Neural cell (in vitro differentiated cells): ENCODE results near the gene MRPS34. TPM values are rescaled to one million over a fixed set of nuclear protein-coding genes. Genes with fewer than 3 reads are reported as not detected.

ENCODE experiments used
- H2AFZ ChIP-seq: fragments of 200-600, 300-800 bp; sonication (generic), shearing (Covaris generic); 2 replicates; pipeline ENCODE4 v1.6.0; 2014; ENCODE audit warnings: low read depth, mild to moderate bottlenecking, antibody characterized with exemption, low read length, moderate library complexity
- H3F3A ChIP-seq: fragments of 200-600 bp; shearing (Covaris generic); 2 replicates; pipeline ENCODE4 v1.6.1; 2016; ENCODE audit warnings: mild to moderate bottlenecking, moderate library complexity, mixed read lengths, antibody characterized with exemption, low read length; ENCODE audit not compliant: insufficient read depth, poor library complexity, severe bottlenecking
- H3K27ac ChIP-seq: fragments of 200-600, 300-800 bp; sonication (generic), shearing (Covaris generic); 2 replicates; pipeline ENCODE4 v1.5.1; 2014; ENCODE audit warnings: mild to moderate bottlenecking, low read length, moderate library complexity
- H3K27me3 ChIP-seq: fragments of 300-800, 200-600 bp; sonication (generic), shearing (Covaris generic); 2 replicates; pipeline ENCODE4 v1.6.0; 2014; ENCODE audit warnings: mild to moderate bottlenecking, low read depth, low read length, moderate library complexity; ENCODE audit not compliant: insufficient read depth
- H3K36me3 ChIP-seq: fragments of 300-800, 200-600 bp; sonication (generic), shearing (Covaris generic); 2 replicates; pipeline ENCODE4 v1.5.1; 2014; ENCODE audit warnings: mild to moderate bottlenecking, antibody characterized with exemption, low read length, moderate library complexity; ENCODE audit not compliant: insufficient read depth
- H3K4me2 ChIP-seq: fragments of 300-800, 200-600 bp; sonication (generic), shearing (Covaris generic); 2 replicates; pipeline ENCODE4 v1.6.0; 2014; ENCODE audit warnings: mild to moderate bottlenecking, low read length
- H3K4me3 ChIP-seq: fragments of 300-800, 200-600 bp; sonication (generic), shearing (Covaris generic); 2 replicates; pipeline ENCODE4 v1.5.1; 2014; ENCODE audit warnings: mild to moderate bottlenecking, low read length, moderate library complexity
- H3K79me2 ChIP-seq: fragments of 200-600 bp; shearing (Covaris generic); replicated peaks from 2 replicates; pipeline ENCODE4 v1.6.0; 2014; ENCODE audit warnings: mild to moderate bottlenecking, low read length, moderate library complexity; ENCODE audit not compliant: insufficient read depth
- H3K9ac ChIP-seq: fragments of 300-800, 200-600 bp; sonication (generic), shearing (Covaris generic); 2 replicates; pipeline ENCODE4 v1.6.1; 2016; ENCODE audit warnings: mild to moderate bottlenecking, low read length, mixed read lengths
- H3K9me2 ChIP-seq: fragments of 200-600 bp; shearing (Covaris generic); 2 replicates; pipeline ENCODE4 v1.6.1; 2016; ENCODE audit warnings: mild to moderate bottlenecking, low read length, mixed read lengths; ENCODE audit not compliant: insufficient read depth
- H3K9me3 ChIP-seq: fragments of 200-600, 300-800 bp; sonication (generic), shearing (Covaris generic); 2 replicates; pipeline ENCODE4 v1.6.1; 2016; ENCODE audit warnings: mild to moderate bottlenecking, mixed run types, low read length, moderate library complexity, mixed read lengths
- H4K20me1 ChIP-seq: fragments of 200-600 bp; shearing (Covaris generic); 2 replicates; pipeline ENCODE4 v1.6.1; 2016; ENCODE audit warnings: mild to moderate bottlenecking, mixed run types; ENCODE audit not compliant: insufficient read depth
- EP300 ChIP-seq: fragments of 450-650 bp; conservative IDR thresholded peaks from 2 replicates; pipeline ENCODE4 v1.6.1; 2014; ENCODE audit warnings: antibody characterized with exemption, mild to moderate bottlenecking, moderate library complexity; ENCODE audit not compliant: poor library complexity, severe bottlenecking
- EZH2 ChIP-seq: fragments of 200-600, 300-800 bp; shearing (Covaris generic), sonication (generic); IDR thresholded peaks from 2 replicates; pipeline ENCODE4 v1.6.1; 2014; ENCODE audit warnings: antibody characterized with exemption, low read length, borderline replicate concordance, mild to moderate bottlenecking; ENCODE audit not compliant: insufficient read depth, poor library complexity, severe bottlenecking
- MXI1 ChIP-seq: fragments of 450-650 bp; conservative IDR thresholded peaks from 2 replicates; pipeline ENCODE4 v1.6.1; 2014; ENCODE audit warnings: antibody characterized with exemption, mild to moderate bottlenecking; ENCODE audit not compliant: poor library complexity, severe bottlenecking
- POLR2AphosphoS5 ChIP-seq: IDR thresholded peaks from 2 replicates; pipeline ENCODE4 v1.6.1; 2012
- RAD21 ChIP-seq: fragments of 450-650 bp; conservative IDR thresholded peaks from 2 replicates; pipeline ENCODE4 v1.6.1; 2014; ENCODE audit warnings: antibody characterized with exemption, mild to moderate bottlenecking, moderate library complexity
- SMC3 ChIP-seq: fragments of 450-650 bp; conservative IDR thresholded peaks from 2 replicates; pipeline ENCODE4 v1.6.1; 2014; ENCODE audit warnings: antibody characterized with exemption, mild to moderate bottlenecking, moderate library complexity; ENCODE audit not compliant: poor library complexity
- TAF1 ChIP-seq: IDR thresholded peaks from 2 replicates; pipeline ENCODE4 v1.6.1; 2012; ENCODE audit warnings: low read depth
- polyA plus RNA-seq: library from polyadenylated mRNA; depleted of rRNA; stranded (reverse); fragments of >200 nt; gene quantifications from 2 replicates; pipeline ENCODE4 v1.2.3, GENCODE V29; 2014
- TF ChIP-seq, protein P1 (sequence below): IDR thresholded peaks from 2 replicates; pipeline ENCODE4 v1.6.1; 2012; ENCODE audit warnings: borderline replicate concordance
- TF ChIP-seq, protein P2 (sequence below): fragments of 450-650 bp; IDR thresholded peaks from 2 replicates; pipeline ENCODE4 v1.5.1; 2014; ENCODE audit warnings: antibody characterized with exemption, mild to moderate bottlenecking, moderate library complexity; ENCODE audit not compliant: poor library complexity, severe bottlenecking

MRPS34 gene
- polyA plus RNA-seq, 1 donor from 2014 or later = 113 TPM

DNA sequence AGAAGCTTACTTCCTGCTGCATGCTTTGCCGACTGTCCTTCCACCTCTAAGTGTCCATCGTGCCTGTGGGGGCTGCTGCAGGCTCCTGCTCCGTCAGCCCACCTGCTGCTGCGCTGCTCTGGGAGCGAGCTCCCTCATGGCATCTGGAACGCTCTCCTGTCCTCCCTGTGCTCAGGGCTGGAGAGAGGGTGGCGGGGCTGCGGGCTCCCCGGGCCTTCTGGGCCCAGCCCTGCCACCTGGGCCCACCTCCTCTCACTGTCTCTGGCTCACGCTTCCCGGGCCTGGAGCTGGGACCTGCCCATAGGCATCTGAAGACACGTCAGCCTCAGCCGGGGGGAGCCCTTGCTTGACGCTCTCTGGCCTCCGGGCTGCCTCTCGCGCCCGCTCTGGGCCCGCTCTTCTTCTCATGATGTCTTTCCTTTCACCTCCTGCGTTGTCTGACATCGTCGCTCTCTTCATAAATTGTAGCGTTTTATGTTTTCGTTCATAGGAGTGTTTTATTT lies 28.5 kb downstream of the MRPS34 start:
- Histone ChIP-seq H3K27ac (no peak overlapping the region), H3K79me2 (no peaks in the 10 kb centered on the region), H3K4me3 (no peak overlapping the region), H3K27me3 (no peaks in the 10 kb centered on the region), H2AFZ (no peak overlapping the region), H3K9ac (no peak overlapping the region), H3K36me3 (peaks cover 3% of the 10 kb centered on the region), H3K4me2 (no peak overlapping the region), H3K9me2 (no peaks in the 10 kb centered on the region), H3K9me3 (no peaks in the 10 kb centered on the region), H4K20me1 (no peaks in the 10 kb centered on the region), H3F3A (no peaks in the 10 kb centered on the region)
- TF ChIP-seq TAF1 = no peak
- no peak for TF ChIP-seq RAD21
- TF ChIP-seq SMC3 = no peak
- TF ChIP-seq, protein P1, sequence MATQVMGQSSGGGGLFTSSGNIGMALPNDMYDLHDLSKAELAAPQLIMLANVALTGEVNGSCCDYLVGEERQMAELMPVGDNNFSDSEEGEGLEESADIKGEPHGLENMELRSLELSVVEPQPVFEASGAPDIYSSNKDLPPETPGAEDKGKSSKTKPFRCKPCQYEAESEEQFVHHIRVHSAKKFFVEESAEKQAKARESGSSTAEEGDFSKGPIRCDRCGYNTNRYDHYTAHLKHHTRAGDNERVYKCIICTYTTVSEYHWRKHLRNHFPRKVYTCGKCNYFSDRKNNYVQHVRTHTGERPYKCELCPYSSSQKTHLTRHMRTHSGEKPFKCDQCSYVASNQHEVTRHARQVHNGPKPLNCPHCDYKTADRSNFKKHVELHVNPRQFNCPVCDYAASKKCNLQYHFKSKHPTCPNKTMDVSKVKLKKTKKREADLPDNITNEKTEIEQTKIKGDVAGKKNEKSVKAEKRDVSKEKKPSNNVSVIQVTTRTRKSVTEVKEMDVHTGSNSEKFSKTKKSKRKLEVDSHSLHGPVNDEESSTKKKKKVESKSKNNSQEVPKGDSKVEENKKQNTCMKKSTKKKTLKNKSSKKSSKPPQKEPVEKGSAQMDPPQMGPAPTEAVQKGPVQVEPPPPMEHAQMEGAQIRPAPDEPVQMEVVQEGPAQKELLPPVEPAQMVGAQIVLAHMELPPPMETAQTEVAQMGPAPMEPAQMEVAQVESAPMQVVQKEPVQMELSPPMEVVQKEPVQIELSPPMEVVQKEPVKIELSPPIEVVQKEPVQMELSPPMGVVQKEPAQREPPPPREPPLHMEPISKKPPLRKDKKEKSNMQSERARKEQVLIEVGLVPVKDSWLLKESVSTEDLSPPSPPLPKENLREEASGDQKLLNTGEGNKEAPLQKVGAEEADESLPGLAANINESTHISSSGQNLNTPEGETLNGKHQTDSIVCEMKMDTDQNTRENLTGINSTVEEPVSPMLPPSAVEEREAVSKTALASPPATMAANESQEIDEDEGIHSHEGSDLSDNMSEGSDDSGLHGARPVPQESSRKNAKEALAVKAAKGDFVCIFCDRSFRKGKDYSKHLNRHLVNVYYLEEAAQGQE = no peak
- no peak for TF ChIP-seq EZH2
- no peak for TF ChIP-seq MXI1
- TF ChIP-seq, protein P2, sequence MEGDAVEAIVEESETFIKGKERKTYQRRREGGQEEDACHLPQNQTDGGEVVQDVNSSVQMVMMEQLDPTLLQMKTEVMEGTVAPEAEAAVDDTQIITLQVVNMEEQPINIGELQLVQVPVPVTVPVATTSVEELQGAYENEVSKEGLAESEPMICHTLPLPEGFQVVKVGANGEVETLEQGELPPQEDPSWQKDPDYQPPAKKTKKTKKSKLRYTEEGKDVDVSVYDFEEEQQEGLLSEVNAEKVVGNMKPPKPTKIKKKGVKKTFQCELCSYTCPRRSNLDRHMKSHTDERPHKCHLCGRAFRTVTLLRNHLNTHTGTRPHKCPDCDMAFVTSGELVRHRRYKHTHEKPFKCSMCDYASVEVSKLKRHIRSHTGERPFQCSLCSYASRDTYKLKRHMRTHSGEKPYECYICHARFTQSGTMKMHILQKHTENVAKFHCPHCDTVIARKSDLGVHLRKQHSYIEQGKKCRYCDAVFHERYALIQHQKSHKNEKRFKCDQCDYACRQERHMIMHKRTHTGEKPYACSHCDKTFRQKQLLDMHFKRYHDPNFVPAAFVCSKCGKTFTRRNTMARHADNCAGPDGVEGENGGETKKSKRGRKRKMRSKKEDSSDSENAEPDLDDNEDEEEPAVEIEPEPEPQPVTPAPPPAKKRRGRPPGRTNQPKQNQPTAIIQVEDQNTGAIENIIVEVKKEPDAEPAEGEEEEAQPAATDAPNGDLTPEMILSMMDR = no peak
- TF ChIP-seq EP300 = no peak
- TF ChIP-seq POLR2AphosphoS5 = no peak

DNA sequence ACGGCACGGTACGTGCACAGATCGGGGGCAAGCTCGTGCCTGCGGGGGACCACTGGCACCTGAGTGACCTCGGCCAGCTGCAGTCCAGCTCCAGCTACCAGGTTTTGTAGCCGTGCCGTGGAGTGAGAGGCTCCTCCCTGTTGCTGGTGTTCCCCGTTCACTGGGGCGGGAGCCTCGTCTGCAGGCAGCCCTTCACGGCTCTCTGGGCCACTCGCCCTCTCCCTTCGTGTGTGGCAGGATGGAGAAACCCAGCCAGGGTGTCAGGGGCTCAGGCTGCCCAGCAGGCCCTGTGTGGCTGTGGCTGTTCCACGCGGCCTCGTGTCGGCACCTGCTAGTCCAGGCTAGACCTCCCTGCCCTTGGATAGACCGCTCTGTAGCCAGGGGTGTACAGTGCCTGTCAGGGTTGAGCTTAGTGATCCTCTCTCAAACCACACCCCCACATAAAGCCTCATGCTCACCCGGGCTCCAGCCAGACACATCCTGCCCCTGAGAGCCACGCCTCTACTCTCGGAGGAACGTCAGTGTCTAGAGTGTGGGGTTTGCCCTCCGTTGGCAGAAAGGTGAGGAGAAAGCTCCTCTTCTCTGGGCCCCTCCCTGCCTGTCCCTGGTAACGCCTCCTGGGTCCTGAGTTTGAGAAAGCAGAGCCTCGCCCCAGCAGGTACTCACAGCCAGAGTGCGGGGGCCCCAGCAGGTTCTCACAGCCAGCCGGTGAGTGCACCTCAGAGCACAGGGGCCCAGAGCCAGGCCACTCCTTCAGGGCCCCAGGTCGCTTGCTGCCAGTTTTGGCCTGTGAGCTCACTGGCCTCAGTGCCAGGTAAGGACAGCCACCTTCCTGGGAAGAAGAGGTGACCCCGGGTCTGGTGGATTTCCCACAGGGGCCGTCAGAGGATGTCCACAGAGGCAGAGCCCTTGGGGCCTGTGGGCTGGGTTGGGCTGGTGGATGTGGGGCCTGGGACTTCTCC lies 29.3 kb downstream of the MRPS34 start:
- no peak overlapping the region for H2AFZ ChIP-seq
- H3K9me2 ChIP-seq = no peaks in the 10 kb centered on the region
- H3K36me3 ChIP-seq = no peaks in the 10 kb centered on the region
- no peak overlapping the region for H3K27ac ChIP-seq
- H4K20me1 ChIP-seq = no peaks in the 10 kb centered on the region
- H3F3A ChIP-seq = no peaks in the 10 kb centered on the region
- no peak overlapping the region for H3K4me3 ChIP-seq
- TF ChIP-seq MXI1 (no peak), EZH2 (no peak), EP300 (no peak), POLR2AphosphoS5 (no peak), TAF1 (no peak), RAD21 (no peak), SMC3 (no peak)
- TF ChIP-seq, protein P1 = no peak
- TF ChIP-seq, protein P2 = no peak
- H3K9ac ChIP-seq = no peak overlapping the region
- no peaks in the 10 kb centered on the region for H3K9me3 ChIP-seq
- H3K27me3 ChIP-seq = no peaks in the 10 kb centered on the region
- H3K79me2 ChIP-seq = no peaks in the 10 kb centered on the region
- no peak overlapping the region for H3K4me2 ChIP-seq
